ENCODE data around the gene PRSS57. TPM values are rescaled to one million over a fixed set of nuclear protein-coding genes. Genes with fewer than 3 reads are reported as not detected.

The PRSS57 gene
- total and polyA plus RNA-seq, 2 donors (not counting 1 experiment from before 2014, with no cell fraction given): not detected

DNA sequence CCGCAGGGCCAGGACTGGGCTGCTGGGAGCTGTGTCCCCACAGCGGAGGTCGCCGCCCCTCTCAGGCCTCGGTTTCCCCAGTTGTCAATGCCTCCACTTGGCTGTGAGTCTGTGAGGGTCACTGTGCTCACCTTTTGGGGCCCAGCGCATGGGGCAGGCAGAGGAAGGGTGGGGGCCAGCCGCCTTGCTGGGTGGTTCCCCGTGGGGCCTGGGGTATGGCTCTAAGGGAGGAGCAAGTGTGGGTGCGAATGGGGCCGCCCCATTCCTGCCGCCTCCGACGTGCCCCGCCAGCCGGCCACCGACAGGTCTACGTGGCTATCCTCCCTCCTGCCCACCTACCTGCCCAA is 56.4 kb downstream of the PRSS57 start:
- Histone ChIP-seq H3K4me1 (ENCODE audit: control insufficient read depth, extremely low read depth, insufficient read depth, low read length) (peaks cover 9% of the 10 kb centered on the region), H3K27ac (ENCODE audit: insufficient read depth, low read length) (no peak overlapping the region), H3K4me2 (ENCODE audit: extremely low read depth, insufficient read depth, low read length) (peak overlapping the region; percentile 95), H2AFZ (ENCODE audit: low read length) (no peak overlapping the region), H3K36me3 (ENCODE audit: control insufficient read depth, insufficient read depth, low read length) (peaks cover under 1% of the 10 kb centered on the region), H3K79me2 (ENCODE audit: control insufficient read depth, insufficient read depth, low read length) (no peaks in the 10 kb centered on the region), H4K20me1 (ENCODE audit: control insufficient read depth, extremely low read depth, insufficient read depth, low read length) (no peaks in the 10 kb centered on the region), H3K9ac (ENCODE audit: insufficient read depth, low read length) (no peak overlapping the region), H3K27me3 (ENCODE audit: control insufficient read depth, insufficient read depth, low read length) (no peaks in the 10 kb centered on the region), H3K9me3 (ENCODE audit: control insufficient read depth, insufficient read depth, low read depth, low read length) (no peaks in the 10 kb centered on the region), H3K4me3 (replicated peaks in 1 of 4; ENCODE audit: control extremely low read depth in 1 of 4, insufficient read depth in 1 of 4, low read depth in 3 of 4, low read length in 4 of 4) (peak overlapping the region in 1 of 4 experiments; percentile 55)
- TF ChIP-seq, protein P1, sequence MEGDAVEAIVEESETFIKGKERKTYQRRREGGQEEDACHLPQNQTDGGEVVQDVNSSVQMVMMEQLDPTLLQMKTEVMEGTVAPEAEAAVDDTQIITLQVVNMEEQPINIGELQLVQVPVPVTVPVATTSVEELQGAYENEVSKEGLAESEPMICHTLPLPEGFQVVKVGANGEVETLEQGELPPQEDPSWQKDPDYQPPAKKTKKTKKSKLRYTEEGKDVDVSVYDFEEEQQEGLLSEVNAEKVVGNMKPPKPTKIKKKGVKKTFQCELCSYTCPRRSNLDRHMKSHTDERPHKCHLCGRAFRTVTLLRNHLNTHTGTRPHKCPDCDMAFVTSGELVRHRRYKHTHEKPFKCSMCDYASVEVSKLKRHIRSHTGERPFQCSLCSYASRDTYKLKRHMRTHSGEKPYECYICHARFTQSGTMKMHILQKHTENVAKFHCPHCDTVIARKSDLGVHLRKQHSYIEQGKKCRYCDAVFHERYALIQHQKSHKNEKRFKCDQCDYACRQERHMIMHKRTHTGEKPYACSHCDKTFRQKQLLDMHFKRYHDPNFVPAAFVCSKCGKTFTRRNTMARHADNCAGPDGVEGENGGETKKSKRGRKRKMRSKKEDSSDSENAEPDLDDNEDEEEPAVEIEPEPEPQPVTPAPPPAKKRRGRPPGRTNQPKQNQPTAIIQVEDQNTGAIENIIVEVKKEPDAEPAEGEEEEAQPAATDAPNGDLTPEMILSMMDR (conservative IDR thresholded peaks at IDR 0.05 in 1 of 2, IDR thresholded peaks at IDR 0.05 in 1 of 2; ENCODE audit: low read depth in 1 of 2, low read length in 2 of 2): no peak
- no peak for TF ChIP-seq EZH2 (IDR thresholded peaks at IDR 0.05; ENCODE audit: low read length, missing control alignments)
- no peak for DNase-seq (ENCODE audit: low read depth in 2 of 2)

Other genes with a start within 250 kb of the PRSS57 start
- 2.5 and 3.3 TPM in 2 replicates for gene SHC2, start 234.4 kb downstream of the PRSS57 start, total RNA-seq
- gene SHC2, start 234.4 kb downstream of the PRSS57 start, polyA plus RNA-seq: 0.02 and 0.28 TPM in 2 replicates
- gene MADCAM1, start 199.0 kb downstream of the PRSS57 start, total RNA-seq: 0.17 and 0.26 TPM in 2 replicates
- gene MADCAM1, start 199.0 kb downstream of the PRSS57 start, polyA plus RNA-seq: not detected in 2 replicates
- gene TPGS1, start 188.0 kb downstream of the PRSS57 start, total RNA-seq: 30.1 and 36.0 TPM in 2 replicates
- 1.7 and 2.0 TPM in 2 replicates for gene TPGS1, start 188.0 kb downstream of the PRSS57 start, polyA plus RNA-seq
- gene CDC34, start 163.7 kb downstream of the PRSS57 start, total RNA-seq: 65.0 and 72.5 TPM in 2 replicates
- gene CDC34, start 163.7 kb downstream of the PRSS57 start, polyA plus RNA-seq: 23.3 and 27.0 TPM in 2 replicates
- gene GZMM, start 151.4 kb downstream of the PRSS57 start, total RNA-seq: 0.17 TPM in 1 of 2 replicates, not detected in the other
- 0.35 TPM in 1 of 2 replicates, not detected in the other for gene GZMM, start 151.4 kb downstream of the PRSS57 start, polyA plus RNA-seq
- gene BSG, start 122.9 kb downstream of the PRSS57 start, total RNA-seq: 199 and 246 TPM in 2 replicates
- 258 and 325 TPM in 2 replicates for gene BSG, start 122.9 kb downstream of the PRSS57 start, polyA plus RNA-seq
- 0.26 and 0.50 TPM in 2 replicates for gene HCN2, start 105.6 kb downstream of the PRSS57 start, total RNA-seq
- gene HCN2, start 105.6 kb downstream of the PRSS57 start, polyA plus RNA-seq: 0.49 and 0.54 TPM in 2 replicates
- 17.2 and 21.5 TPM in 2 replicates for gene POLRMT, start 61.9 kb downstream of the PRSS57 start, total RNA-seq
- 7.3 and 13.5 TPM in 2 replicates for gene POLRMT, start 61.9 kb downstream of the PRSS57 start, polyA plus RNA-seq
- gene FGF22, start 55.6 kb downstream of the PRSS57 start, total RNA-seq: under 0.01 TPM in 1 of 2 replicates, not detected in the other
- 0.06 TPM in 1 of 2 replicates, not detected in the other for gene FGF22, start 55.6 kb downstream of the PRSS57 start, polyA plus RNA-seq
- 12.1 and 18.0 TPM in 2 replicates for gene RNF126, start 32.2 kb downstream of the PRSS57 start, total RNA-seq
- 7.8 and 10.7 TPM in 2 replicates for gene RNF126, start 32.2 kb downstream of the PRSS57 start, polyA plus RNA-seq
- 26.8 and 36.5 TPM in 2 replicates for gene FSTL3, start 19.1 kb downstream of the PRSS57 start, total RNA-seq
- gene FSTL3, start 19.1 kb downstream of the PRSS57 start, polyA plus RNA-seq: 10.2 and 18.6 TPM in 2 replicates
- gene PALM, start 13.5 kb upstream of the PRSS57 start, total RNA-seq: 8.3 and 22.1 TPM in 2 replicates
- 1.0 and 3.2 TPM in 2 replicates for gene PALM, start 13.5 kb upstream of the PRSS57 start, polyA plus RNA-seq
- under 0.01 TPM in 1 of 2 replicates, not detected in the other for gene MISP, start 55.7 kb upstream of the PRSS57 start, total RNA-seq
- gene MISP, start 55.7 kb upstream of the PRSS57 start, polyA plus RNA-seq: not detected in 2 replicates
- gene PTBP1, start 102.0 kb upstream of the PRSS57 start, total RNA-seq: 67.5 and 83.1 TPM in 2 replicates
- 74.6 and 142 TPM in 2 replicates for gene PTBP1, start 102.0 kb upstream of the PRSS57 start, polyA plus RNA-seq
- 1.5 and 2.5 TPM in 2 replicates for gene PLPPR3, start 126.5 kb upstream of the PRSS57 start, total RNA-seq
- gene PLPPR3, start 126.5 kb upstream of the PRSS57 start, polyA plus RNA-seq: 0.19 and 0.30 TPM in 2 replicates
- gene AZU1, start 132.4 kb upstream of the PRSS57 start, total RNA-seq: 0.17 TPM in 1 of 2 replicates, not detected in the other
- not detected in 2 replicates for gene AZU1, start 132.4 kb upstream of the PRSS57 start, polyA plus RNA-seq
- not detected in 2 replicates for gene PRTN3, start 145.5 kb upstream of the PRSS57 start, total RNA-seq
- not detected in 2 replicates for gene PRTN3, start 145.5 kb upstream of the PRSS57 start, polyA plus RNA-seq
- 0.51 and 0.66 TPM in 2 replicates for gene ELANE, start 156.9 kb upstream of the PRSS57 start, total RNA-seq
- 0.07 and 0.48 TPM in 2 replicates for gene ELANE, start 156.9 kb upstream of the PRSS57 start, polyA plus RNA-seq
- gene CFD, start 164.2 kb upstream of the PRSS57 start, total RNA-seq: 18.8 and 206 TPM in 2 replicates
- 1.00 and 3.3 TPM in 2 replicates for gene CFD, start 164.2 kb upstream of the PRSS57 start, polyA plus RNA-seq
- 24.4 and 35.0 TPM in 2 replicates for gene MED16, start 197.7 kb upstream of the PRSS57 start, total RNA-seq
- gene MED16, start 197.7 kb upstream of the PRSS57 start, polyA plus RNA-seq: 19.3 and 26.2 TPM in 2 replicates
- not detected in 2 replicates for gene RNU6-9, start 198.0 kb upstream of the PRSS57 start, total RNA-seq
- gene RNU6-9, start 198.0 kb upstream of the PRSS57 start, polyA plus RNA-seq: not detected in 2 replicates
- 13.2 and 13.4 TPM in 2 replicates for gene R3HDM4, start 217.8 kb upstream of the PRSS57 start, total RNA-seq
- gene R3HDM4, start 217.8 kb upstream of the PRSS57 start, polyA plus RNA-seq: 20.9 and 25.5 TPM in 2 replicates
- gene KISS1R, start 221.9 kb upstream of the PRSS57 start, total RNA-seq: not detected in 2 replicates
- gene KISS1R, start 221.9 kb upstream of the PRSS57 start, polyA plus RNA-seq: not detected in 2 replicates
- gene ARID3A, start 230.6 kb upstream of the PRSS57 start, total RNA-seq: 12.1 and 14.9 TPM in 2 replicates
- gene ARID3A, start 230.6 kb upstream of the PRSS57 start, polyA plus RNA-seq: 6.4 and 8.7 TPM in 2 replicates